NCI-H2227 treated with DMSO at 0.1 percent for 48 hours (cell line): Measurements from ENCODE around the gene SEPTIN1.
"Not testable (repeated sequence)": the region's sequence is repeated elsewhere in the genome, so short reads cannot be mapped to it uniquely, and the experiment has no call there.

Source experiments
- DNase-seq: peaks from one replicate; lab custom pipeline; 2025; lab: John Stamatoyannopoulos, UW

SEPTIN1 gene

GRCh38 chr16:30357715-30358576 lies 24.4 kb downstream of the SEPTIN1 start:
- no peak for DNase-seq

- no peak for DNase-seq
Measured at GRCh38 chr16:30357085-30357714, 25.2 kb downstream of the SEPTIN1 start.

DNA sequence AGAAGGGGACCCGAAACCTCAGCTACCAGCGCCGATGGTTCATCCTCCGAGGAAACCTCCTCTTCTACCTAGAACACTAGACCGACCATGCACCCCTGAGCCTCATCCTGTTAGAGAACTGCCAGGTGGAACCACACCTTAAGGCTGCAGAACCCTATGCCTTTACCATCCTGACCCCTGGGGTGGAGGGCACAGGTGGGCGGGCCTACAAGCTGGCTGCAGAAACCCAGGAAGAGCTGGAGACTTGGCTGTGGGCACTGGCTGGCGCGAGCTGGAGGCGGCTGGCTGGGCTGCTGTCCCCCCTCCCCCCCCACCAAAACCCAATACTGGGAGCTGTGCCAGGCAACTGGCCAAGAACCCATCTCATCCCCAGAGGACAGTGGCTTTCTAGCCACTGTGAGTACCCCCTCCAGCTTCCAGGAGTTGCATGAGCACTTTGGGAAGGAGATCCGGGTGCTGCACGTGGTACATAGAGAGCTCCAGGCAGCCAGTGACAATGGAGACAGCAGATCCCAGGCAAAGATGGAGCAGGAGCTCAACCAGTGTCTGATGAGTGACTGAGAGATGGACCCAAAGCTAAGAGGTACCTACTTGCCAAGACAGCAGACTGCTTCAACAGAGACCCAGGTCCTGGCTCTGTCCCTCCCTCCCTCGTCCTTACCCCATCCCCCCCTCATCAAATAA lies 25.8 kb downstream of the SEPTIN1 start:
- DNase-seq, result peak; percentile 55

GRCh38 chr16:30355954-30356308 lies 26.4 kb downstream of the SEPTIN1 start:
- DNase-seq, result no peak

GRCh38 chr16:30355144-30355953 lies 27.0 kb downstream of the SEPTIN1 start, which contains the start of gene CD2BP2:
TSS of gene CD2BP2 (minus strand) at chr16:30355308. CDS start at chr16:30354681, 627 bp downstream.
- peak; percentile 98 for DNase-seq

DNA sequence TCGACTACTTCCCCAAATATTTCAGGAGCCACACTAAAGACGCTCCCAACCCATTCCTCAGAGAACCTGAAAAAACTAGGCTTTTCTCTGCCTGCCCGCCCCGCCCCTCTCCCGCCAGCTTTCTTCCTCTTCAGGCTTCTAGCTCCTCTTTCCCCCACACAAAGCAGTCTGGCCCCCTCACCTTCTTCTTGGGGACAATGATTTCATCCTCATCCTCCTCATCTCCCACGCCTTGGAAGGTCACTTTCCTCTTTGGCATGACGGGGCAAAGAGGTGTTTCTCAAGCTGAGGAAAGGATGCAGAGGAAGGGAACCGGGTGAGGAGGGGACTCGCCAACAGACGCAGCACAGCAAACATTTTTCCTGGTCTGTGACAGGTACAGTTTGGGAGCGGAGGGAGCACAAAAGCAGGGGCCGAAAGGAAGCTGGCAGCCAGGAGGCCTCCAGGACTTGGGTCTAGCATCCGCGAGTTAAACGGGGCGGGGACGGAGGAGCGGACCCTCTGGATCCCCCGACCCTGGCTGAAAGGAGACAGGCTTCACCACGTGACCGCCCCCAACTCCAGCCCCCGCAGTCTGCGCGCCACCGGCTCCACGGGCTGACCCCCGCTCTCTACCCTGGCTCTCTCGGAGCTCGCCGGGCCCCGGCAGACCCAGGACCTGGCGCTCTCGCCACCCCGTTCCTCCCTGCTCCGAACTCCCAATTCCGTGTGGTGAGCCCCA lies 27.8 kb downstream of the SEPTIN1 start:
- no peak for DNase-seq

GRCh38 chr16:30353438-30354129 lies 28.8 kb downstream of the SEPTIN1 start:
- DNase-seq, result no peak

DNA sequence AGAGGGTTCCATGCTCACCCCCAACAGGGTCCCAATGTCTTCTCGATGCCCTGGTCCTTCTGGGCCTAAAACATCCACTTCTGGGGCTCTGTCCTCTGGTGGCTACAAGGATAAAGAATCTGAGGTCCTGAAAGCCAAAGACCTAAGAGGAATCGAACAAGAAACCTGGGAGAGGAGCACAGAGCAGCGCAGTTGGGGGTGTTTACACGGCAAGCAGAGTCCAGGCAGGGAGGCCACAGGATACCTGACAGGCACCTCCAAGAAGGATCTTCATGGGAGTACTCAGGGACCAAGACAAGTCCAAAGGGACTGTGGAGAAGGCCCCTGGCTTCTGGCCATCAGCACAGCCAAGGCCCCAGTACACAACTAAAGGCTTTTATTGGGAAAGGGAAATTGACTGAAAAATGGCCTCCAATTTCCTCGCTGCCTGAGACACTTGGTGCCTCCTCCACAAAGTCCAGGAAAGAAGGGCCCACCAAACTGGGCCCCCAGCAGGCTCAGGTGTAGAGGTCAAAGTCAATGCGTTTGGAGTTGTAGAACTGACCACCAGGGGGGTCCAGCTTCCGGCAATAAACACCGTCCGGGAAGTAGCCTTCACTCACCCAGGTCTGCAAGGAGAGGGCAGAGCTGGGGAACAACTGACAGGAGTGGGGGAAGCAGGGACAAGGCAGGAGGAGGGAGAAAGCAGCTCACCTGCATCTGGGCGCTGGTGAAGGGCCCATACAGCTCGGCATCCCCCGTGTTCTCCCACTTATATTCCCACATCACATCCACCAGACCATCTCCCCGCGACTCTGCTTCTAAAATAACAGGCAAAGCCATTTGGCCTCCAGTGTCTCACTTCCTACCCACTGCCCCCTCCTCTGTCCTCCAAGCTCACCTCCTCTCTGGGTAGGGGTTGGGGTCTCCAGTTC lies 29.6 kb downstream of the SEPTIN1 start:
- no peak for DNase-seq

DNA sequence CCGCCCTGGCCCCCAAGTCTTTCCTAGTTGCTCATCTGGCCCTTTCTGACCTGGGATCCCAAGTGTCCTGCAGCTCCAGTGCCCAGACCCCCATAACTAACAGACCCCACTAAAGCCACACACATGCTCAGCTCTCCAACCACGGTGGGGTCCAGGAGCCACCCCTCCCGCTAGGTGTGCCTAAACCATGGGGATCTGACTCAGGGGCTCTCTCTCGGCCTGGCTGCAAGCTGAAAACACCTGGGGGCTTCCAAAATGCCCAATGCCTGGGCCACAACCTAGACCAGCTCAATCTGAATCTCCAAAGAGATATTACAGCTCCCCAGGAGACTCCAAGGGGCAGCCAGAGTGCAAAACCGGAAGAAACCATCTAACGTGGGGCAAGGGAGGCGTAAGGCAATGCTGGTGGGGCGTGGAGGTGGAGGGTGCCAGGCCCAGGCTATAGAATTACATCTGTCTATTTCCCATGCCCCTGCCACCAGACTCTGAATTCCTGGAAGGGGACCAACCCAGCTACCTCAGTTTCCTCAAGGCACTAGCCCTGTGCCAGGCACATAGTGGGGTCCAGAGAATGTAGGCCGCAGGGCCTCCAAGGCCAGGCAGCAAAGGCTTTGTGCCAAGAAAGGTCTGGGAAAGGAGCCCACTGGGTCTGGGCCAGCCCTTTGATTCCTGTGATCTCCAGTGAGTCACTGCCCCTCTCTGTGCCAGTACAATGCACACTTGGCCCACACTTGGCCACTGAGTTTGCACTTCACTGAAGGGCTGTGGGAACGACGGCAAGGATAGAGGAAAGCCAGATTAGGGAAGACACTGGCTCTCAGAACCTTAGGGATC lies 30.6 kb downstream of the SEPTIN1 start:
- no peak for DNase-seq

DNA sequence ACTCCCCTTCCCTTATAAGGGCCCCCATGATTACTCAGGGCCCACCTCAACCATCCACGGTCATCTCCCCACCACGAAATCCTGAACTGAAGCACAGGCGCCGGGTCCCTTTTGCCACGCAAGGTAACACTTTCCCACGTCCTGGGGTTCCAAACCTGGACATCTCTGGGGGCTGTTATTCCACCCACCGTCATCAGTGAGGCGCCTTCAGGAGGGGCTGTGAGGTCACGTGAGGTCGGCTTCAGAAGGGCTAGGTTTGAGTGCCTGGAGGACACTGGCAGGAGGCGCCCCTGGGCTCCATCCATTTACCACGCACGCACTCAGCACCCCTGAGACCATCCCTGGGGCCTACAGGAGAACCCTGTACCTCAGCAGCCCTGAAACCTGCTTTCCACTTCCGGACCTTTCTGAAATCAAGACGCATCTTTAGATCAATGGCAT lies 31.3 kb downstream of the SEPTIN1 start:
- no peak for DNase-seq

DNA sequence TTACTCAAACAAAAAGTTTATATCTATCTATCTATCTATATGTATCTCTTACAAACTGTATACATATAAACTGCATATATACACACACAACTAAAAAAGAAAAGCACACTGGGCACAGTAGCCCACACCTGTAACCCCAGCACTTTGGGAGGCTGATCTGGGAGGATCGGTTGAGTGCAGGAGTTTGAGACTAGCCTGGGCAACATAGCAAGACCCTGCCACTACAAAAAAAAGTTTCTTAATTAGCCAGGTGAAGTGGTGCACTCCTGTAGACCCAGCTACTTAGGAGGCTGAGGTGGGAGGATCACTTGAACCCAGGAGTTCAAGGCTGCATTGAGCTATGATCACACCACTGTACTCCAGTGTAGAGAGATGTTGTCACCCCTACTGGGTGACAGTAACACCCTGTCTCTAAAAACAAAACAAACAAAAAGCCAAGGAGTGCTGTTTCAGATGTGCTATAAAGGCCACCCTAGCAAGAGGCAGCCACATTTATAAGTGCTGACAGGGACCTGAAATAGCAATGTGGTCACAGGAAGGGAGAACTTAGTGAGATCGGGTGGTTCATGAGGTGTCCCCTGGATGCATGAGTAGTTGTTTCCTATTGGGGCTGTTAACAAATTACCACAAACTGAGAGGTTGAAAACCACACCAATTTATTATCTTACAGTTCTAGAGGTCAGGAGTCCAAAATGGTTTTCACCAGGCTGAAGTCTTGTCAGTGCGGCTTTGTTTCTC lies 32.1 kb downstream of the SEPTIN1 start:
- no peak for DNase-seq

DNA sequence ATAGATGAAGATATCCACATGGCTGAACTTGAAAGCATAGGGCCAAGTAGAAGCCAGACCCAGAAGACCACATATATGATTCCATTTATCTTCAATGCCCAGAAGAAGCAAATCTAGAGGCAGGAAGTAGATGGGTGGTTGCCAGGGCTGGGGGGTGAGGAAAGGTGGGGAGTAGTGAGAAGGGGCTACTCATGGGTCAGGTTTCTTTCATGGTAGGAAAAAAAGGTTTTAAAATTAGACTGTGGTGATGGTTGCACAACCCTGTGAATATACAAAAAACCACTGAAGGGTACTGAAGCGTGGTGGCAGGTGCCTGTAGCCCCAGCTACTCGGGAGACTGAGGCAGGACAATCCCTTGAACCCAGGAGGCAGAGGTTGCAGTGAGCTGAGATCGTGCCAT lies 32.7 kb downstream of the SEPTIN1 start:
- DNase-seq, result no peak

- no peak for DNase-seq
Measured at GRCh38 chr16:30348929-30349328, 33.4 kb downstream of the SEPTIN1 start.

GRCh38 chr16:30348113-30348512 lies 34.2 kb downstream of the SEPTIN1 start:
- DNase-seq, result no peak

DNA sequence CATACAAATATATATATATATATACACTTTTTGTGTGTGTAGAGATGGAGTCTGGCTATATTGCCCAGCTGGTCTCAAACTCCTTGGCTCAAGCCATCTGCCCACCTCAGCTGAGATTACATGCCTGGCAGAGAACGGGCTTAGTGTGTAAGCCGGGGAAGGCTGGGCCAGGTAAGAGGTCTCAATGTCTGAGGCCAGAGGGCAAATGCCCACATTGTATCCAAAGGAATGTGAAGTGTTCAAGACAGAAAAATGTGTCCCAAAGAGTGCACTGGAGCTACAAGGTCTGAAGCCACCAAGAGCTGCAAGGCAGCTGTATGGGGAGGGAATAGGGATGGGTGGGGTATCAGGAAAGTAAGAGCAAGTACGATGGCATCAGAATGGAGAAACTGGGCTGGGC lies 36.1 kb downstream of the SEPTIN1 start:
- DNase-seq, result no peak

DNA sequence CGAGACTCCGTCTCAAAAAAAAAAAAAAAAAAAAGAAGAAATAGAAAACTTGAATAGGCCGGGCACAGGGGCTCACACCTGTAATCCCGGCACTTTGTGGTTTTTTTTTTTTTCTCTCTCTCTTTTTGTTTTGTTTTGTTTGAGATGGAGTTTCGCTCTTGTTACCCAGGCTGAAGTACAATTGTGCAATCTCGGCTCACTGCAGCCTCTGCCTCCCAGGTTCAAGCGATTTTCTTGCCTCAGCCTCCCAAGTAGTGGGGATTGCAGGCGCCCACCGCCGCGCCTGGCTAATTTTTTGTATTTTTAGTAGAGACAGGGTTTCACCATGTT lies 38.9 kb downstream of the SEPTIN1 start:
- DNase-seq, result not testable (repeated sequence)

DNA sequence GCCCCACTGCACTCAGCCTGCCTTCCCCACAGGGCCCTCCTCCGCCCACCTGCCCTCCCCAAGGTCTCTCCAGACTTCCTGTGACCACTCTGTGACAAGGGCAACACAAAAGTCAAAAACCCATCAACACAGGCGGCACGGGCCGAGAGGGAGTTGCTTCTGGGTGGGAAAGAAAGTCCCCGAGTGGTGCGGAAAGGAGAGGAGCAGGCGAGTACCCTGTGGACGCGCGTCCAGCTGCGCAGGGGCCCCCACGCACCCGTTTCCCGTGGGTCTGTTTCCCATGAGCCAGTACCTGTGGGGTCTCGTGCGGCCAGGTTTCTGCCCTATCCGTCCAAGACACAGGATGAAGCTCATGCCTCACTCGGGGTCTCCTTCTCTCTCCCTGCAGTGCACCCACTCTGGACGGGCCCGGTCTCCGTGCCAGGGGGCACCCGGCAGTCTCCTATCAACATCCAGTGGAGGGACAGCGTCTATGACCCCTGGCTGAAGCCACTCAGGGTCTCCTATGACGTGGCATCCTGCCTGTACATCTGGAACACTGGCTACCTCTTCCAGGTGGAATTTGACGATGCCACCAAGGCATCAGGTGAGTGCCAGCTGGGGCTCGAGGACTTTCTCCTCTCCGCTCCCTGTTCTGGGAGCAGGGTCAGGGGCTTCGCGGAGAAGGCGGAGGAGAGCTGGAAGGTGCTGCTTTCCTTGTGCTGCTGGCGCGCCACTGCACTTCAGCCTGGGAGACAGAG lies 39.4 kb downstream of the SEPTIN1 start:
- no peak for DNase-seq
